H9 (cell line): ENCODE results near the gene GRIK4. TPM values are rescaled to one million over a fixed set of nuclear protein-coding genes. Genes with fewer than 3 reads are reported as not detected.

Source experiments
- DNase-seq: peaks from one replicate; pipeline ENCODE4 v3.0.0-alpha.2; 2017
- H2AFZ ChIP-seq: one replicate; pipeline ENCODE4 v1.6.1; 2013; ENCODE audit warnings: mild to moderate bottlenecking, low read length, control low read depth, moderate library complexity
- H2AK5ac ChIP-seq: 2 replicates; pipeline ENCODE4 v1.6.1; 2013; ENCODE audit warnings: low read length, control low read depth, mixed read lengths; ENCODE audit not compliant: insufficient read length
- H2BK120ac ChIP-seq: one replicate; pipeline ENCODE4 v1.6.1; 2013; ENCODE audit warnings: low read depth, mild to moderate bottlenecking, low read length, control low read depth, inconsistent platforms; ENCODE audit not compliant: poor library complexity, severe bottlenecking
- H2BK12ac ChIP-seq: 2 replicates; pipeline ENCODE4 v1.6.1; 2013; ENCODE audit warnings: low read length, control low read depth, mixed read lengths, low read depth; ENCODE audit not compliant: insufficient read length
- H2BK15ac ChIP-seq: 2 replicates; pipeline ENCODE4 v1.6.1; 2013; ENCODE audit warnings: low read depth, low read length, control low read depth
- H2BK20ac ChIP-seq: one replicate; pipeline ENCODE4 v1.6.1; 2013; ENCODE audit warnings: low read depth, mild to moderate bottlenecking, low read length, control low read depth, inconsistent platforms; ENCODE audit not compliant: poor library complexity, severe bottlenecking
- H2BK5ac ChIP-seq: 2 replicates; pipeline ENCODE4 v1.6.1; 2013; ENCODE audit warnings: low read length, control low read depth, mixed read lengths; ENCODE audit not compliant: insufficient read length
- H3K14ac ChIP-seq: 2 replicates; pipeline ENCODE4 v1.6.1; 2013; ENCODE audit warnings: low read length, control low read depth; ENCODE audit not compliant: insufficient read depth
- H3K18ac ChIP-seq: 2 replicates; pipeline ENCODE4 v1.6.1; 2013; ENCODE audit warnings: low read depth, mild to moderate bottlenecking, mixed read lengths, low read length, control low read depth; ENCODE audit not compliant: insufficient read length
- H3K23ac ChIP-seq: 2 replicates; pipeline ENCODE4 v1.6.1; 2013; ENCODE audit warnings: low read length, control low read depth, mixed read lengths, low read depth; ENCODE audit not compliant: insufficient read length
- H3K23me2 ChIP-seq: 2 replicates; pipeline ENCODE4 v1.6.1; 2013; ENCODE audit warnings: low read depth, mild to moderate bottlenecking, mixed read lengths, low read length, control low read depth; ENCODE audit not compliant: insufficient read length, poor library complexity, severe bottlenecking
- H3K27ac ChIP-seq: 2 replicates; pipeline ENCODE4 v1.5.1; 2013; ENCODE audit warnings: low read length, control low read depth, mixed read lengths, low read depth; ENCODE audit not compliant: insufficient read length
- H3K27me3 ChIP-seq: 2 replicates; pipeline ENCODE4 v1.6.1; 2013; ENCODE audit warnings: low read length, control low read depth, inconsistent platforms; ENCODE audit not compliant: insufficient read depth
- H3K4ac ChIP-seq: 2 replicates; pipeline ENCODE4 v1.6.1; 2013; ENCODE audit warnings: low read depth, mild to moderate bottlenecking, control low read depth, inconsistent platforms, low read length, moderate library complexity
- H3K4me1 ChIP-seq: 2 replicates; pipeline ENCODE4 v1.6.1; 2013; ENCODE audit warnings: low read length, control low read depth, inconsistent platforms; ENCODE audit not compliant: insufficient read depth
- H3K4me2 ChIP-seq: 2 replicates; pipeline ENCODE4 v1.6.1; 2013; ENCODE audit warnings: low read length, control low read depth, mixed read lengths; ENCODE audit not compliant: insufficient read length, insufficient read depth
- H3K56ac ChIP-seq: 2 replicates; pipeline ENCODE4 v1.6.1; 2013; ENCODE audit warnings: low read depth, mild to moderate bottlenecking, mixed read lengths, low read length, control low read depth; ENCODE audit not compliant: insufficient read length
- H3K79me1 ChIP-seq: 2 replicates; pipeline ENCODE4 v1.6.1; 2013; ENCODE audit warnings: low read depth, mild to moderate bottlenecking, moderate library complexity, low read length, control low read depth, inconsistent platforms; ENCODE audit not compliant: insufficient read depth, poor library complexity, severe bottlenecking
- H3K79me2 ChIP-seq: 2 replicates; pipeline ENCODE4 v1.6.1; 2013; ENCODE audit warnings: low read length, control low read depth, inconsistent platforms; ENCODE audit not compliant: insufficient read depth
- H3K9ac ChIP-seq: 2 replicates; pipeline ENCODE4 v1.6.1; 2013; ENCODE audit warnings: low read length, control low read depth, mixed read lengths; ENCODE audit not compliant: insufficient read length; ENCODE audit errors: extremely low read depth
- H3K9me3 ChIP-seq: one replicate; pipeline ENCODE4 v1.6.1; 2013; ENCODE audit warnings: low read depth, low read length, inconsistent platforms; ENCODE audit not compliant: control insufficient read depth
- H3T11ph ChIP-seq: one replicate; pipeline ENCODE4 v1.6.1; 2013; ENCODE audit warnings: mild to moderate bottlenecking, low read length, control low read depth, inconsistent platforms
- H4K20me1 ChIP-seq: one replicate; pipeline ENCODE4 v1.6.1; 2013; ENCODE audit not compliant: control insufficient read depth, insufficient read length, insufficient read depth
- H4K5ac ChIP-seq: 2 replicates; pipeline ENCODE4 v1.6.1; 2013; ENCODE audit warnings: low read depth, mild to moderate bottlenecking, mixed read lengths, low read length, control low read depth; ENCODE audit not compliant: insufficient read length
- H4K8ac ChIP-seq: replicated peaks from 2 replicates; pipeline ENCODE4 v1.6.1; 2013; ENCODE audit warnings: low read length, control low read depth, mixed read lengths, low read depth; ENCODE audit not compliant: insufficient read length
- H4K91ac ChIP-seq: 2 replicates; pipeline ENCODE4 v1.6.1; 2013; ENCODE audit warnings: low read depth, mild to moderate bottlenecking, moderate library complexity, mixed read lengths, low read length, control low read depth; ENCODE audit not compliant: insufficient read length
- H3K27ac Mint-ChIP-seq, 3 experiments: 2 replicates in 2 of 3; 3 replicates in 1 of 3; pipeline ENCODE4 v1.8.0; 2020 to 2021; ENCODE audit warnings: mixed read lengths in 3 of 3, mild to moderate bottlenecking in 1 of 3, moderate library complexity in 1 of 3
- H3K27me3 Mint-ChIP-seq: 2 replicates; pipeline ENCODE4 v1.8.0; 2021; ENCODE audit warnings: low read depth, mild to moderate bottlenecking, moderate library complexity, mixed read lengths
- H3K36me3 Mint-ChIP-seq, 3 experiments: 2 replicates in 2 of 3; 3 replicates in 1 of 3; pipeline ENCODE4 v1.8.0; 2020 to 2021; ENCODE audit warnings: low read depth in 3 of 3, mixed read lengths in 3 of 3; ENCODE audit not compliant: insufficient read depth in 1 of 3
- H3K4me1 Mint-ChIP-seq, 2 experiments: 2 replicates each; pipeline ENCODE4 v1.8.0; 2020; ENCODE audit warnings: mixed read lengths in 2 of 2
- H3K4me3 Mint-ChIP-seq, 2 experiments: 2 replicates in 1 of 2; 3 replicates in 1 of 2; pipeline ENCODE4 v1.8.0; 2020 to 2021; ENCODE audit warnings: mild to moderate bottlenecking in 2 of 2, mixed read lengths in 2 of 2, moderate library complexity in 1 of 2
- H3K9me3 Mint-ChIP-seq, 2 experiments: 2 replicates in 1 of 2; 3 replicates in 1 of 2; pipeline ENCODE4 v1.8.0; 2020; ENCODE audit warnings: mild to moderate bottlenecking in 2 of 2, mixed read lengths in 2 of 2, moderate library complexity in 1 of 2
- WGBS: extraction: QIAGEN DNeasy Blood & Tissue Kit; methylation state at CpG from one replicate; pipeline ENCODE4 v1.1.7; 2013; ENCODE audit warnings: missing lambda C conversion rate, low lambda C conversion rate, mixed read lengths; ENCODE audit not compliant: insufficient read length; ENCODE audit errors: extremely low coverage; 5-methylcytosine and 5-hydroxymethylcytosine counted together
- total RNA-seq: library from RNA; stranded (reverse); gene quantifications from 2 replicates; pipeline ENCODE4 v1.2.1, GENCODE V29; 2021
- TF ChIP-seq, protein P1 (sequence below): fragments of 200-600 bp; sonication (generic); conservative IDR thresholded peaks from 3 replicates; pipeline ENCODE4 v1.8.0; 2021; ENCODE audit warnings: antibody characterized with exemption, mild to moderate bottlenecking

The GRIK4 gene
- total RNA-seq, 1 experiment from 2014 or later = 2.3 TPM

DNA sequence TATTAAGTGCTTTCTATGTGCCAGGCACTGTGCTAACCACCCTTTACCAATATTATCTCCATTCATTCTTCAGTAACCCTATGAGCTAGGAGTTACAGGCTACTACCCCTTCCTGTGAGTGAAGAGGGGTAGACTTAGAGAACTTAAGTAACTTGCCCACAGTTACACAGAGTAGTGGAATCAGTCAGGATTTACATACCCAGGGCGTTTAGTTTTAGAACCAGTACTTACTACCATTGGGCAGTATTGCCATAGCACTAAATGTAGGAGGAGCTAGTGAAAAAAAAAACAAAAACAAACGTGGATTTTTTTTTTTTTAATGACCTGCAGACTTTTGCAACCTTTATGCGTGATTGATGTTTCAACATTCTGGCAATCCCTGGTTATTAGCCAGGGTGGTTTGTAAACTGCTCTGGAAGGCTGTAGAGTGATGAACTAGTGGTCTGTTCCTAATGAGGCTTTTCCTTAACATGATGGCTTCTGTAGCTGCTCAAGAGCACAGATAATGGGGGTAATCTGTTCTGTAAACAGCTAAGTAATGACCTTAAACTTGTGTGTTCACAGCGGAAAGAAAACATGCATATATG lies 523.7 kb downstream of the GRIK4 start:
- H2AFZ ChIP-seq = no peak overlapping the region
- no peaks in the 10 kb centered on the region for H3K9me3 ChIP-seq
- peaks cover 8% of the 10 kb centered on the region; the same call in 1 of the 2 replicates for H3K4me1 ChIP-seq
- H3K27me3 Mint-ChIP-seq = no peaks in the 10 kb centered on the region
- H3K36me3 Mint-ChIP-seq = no peaks in the 10 kb centered on the region
- no CpG with 5 or more reads among the region's 4 CpGs for WGBS
- no peak overlapping the region for H3K4me3 Mint-ChIP-seq
- H3K79me1 ChIP-seq = no peaks in the 10 kb centered on the region
- H3K4me1 Mint-ChIP-seq = peaks cover 31 to 35% of the 10 kb centered on the region in 2 experiments
- no peak overlapping the region for H3K56ac ChIP-seq
- no peak overlapping the region for H2BK20ac ChIP-seq
- H4K5ac ChIP-seq = no peak overlapping the region
- no peak overlapping the region for H3K18ac ChIP-seq
- H3K9ac ChIP-seq = no peak overlapping the region
- DNase-seq = no peak
- TF ChIP-seq, protein P1, sequence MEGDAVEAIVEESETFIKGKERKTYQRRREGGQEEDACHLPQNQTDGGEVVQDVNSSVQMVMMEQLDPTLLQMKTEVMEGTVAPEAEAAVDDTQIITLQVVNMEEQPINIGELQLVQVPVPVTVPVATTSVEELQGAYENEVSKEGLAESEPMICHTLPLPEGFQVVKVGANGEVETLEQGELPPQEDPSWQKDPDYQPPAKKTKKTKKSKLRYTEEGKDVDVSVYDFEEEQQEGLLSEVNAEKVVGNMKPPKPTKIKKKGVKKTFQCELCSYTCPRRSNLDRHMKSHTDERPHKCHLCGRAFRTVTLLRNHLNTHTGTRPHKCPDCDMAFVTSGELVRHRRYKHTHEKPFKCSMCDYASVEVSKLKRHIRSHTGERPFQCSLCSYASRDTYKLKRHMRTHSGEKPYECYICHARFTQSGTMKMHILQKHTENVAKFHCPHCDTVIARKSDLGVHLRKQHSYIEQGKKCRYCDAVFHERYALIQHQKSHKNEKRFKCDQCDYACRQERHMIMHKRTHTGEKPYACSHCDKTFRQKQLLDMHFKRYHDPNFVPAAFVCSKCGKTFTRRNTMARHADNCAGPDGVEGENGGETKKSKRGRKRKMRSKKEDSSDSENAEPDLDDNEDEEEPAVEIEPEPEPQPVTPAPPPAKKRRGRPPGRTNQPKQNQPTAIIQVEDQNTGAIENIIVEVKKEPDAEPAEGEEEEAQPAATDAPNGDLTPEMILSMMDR = no peak
- no peaks in the 10 kb centered on the region for H3K27me3 ChIP-seq
- H3K4ac ChIP-seq = no peak overlapping the region
- no peak overlapping the region for H2AK5ac ChIP-seq
- H2BK120ac ChIP-seq = no peak overlapping the region
- no peaks in the 10 kb centered on the region for H3K9me3 Mint-ChIP-seq
- no peak overlapping the region for H3K27ac ChIP-seq
- H3K4me2 ChIP-seq = no peak overlapping the region
- no peak overlapping the region for H4K91ac ChIP-seq
- no peak overlapping the region for H3K14ac ChIP-seq
- H3K23me2 ChIP-seq = no peaks in the 10 kb centered on the region
- H3K79me2 ChIP-seq = peaks cover 2% of the 10 kb centered on the region; the same call in 1 of the 2 replicates
- H3T11ph ChIP-seq = no peak overlapping the region
- H3K27ac Mint-ChIP-seq = no peak overlapping the region
- no peak overlapping the region for H3K23ac ChIP-seq
- H2BK12ac ChIP-seq = no peak overlapping the region
- H4K20me1 ChIP-seq = no peaks in the 10 kb centered on the region
- H2BK5ac ChIP-seq = no peak overlapping the region
- no peak overlapping the region for H2BK15ac ChIP-seq
- H4K8ac ChIP-seq = no peak overlapping the region
